GM18505 (cell line): ENCODE measurements around the gene AP2A1.

Experiments
- ATAC-seq: cut with Tn5 transposase; IDR thresholded peaks from one replicate; pipeline ENCODE4 v1.9.1; 2021; ENCODE audit not compliant: unreplicated experiment
- POLR2A ChIP-seq: IDR thresholded peaks from 4 replicates; pipeline ENCODE4 v1.6.1; 2011; ENCODE audit warnings: borderline replicate concordance; ENCODE audit not compliant: insufficient read depth, insufficient read length; ENCODE audit errors: extremely low read depth

AP2A1 gene

DNA sequence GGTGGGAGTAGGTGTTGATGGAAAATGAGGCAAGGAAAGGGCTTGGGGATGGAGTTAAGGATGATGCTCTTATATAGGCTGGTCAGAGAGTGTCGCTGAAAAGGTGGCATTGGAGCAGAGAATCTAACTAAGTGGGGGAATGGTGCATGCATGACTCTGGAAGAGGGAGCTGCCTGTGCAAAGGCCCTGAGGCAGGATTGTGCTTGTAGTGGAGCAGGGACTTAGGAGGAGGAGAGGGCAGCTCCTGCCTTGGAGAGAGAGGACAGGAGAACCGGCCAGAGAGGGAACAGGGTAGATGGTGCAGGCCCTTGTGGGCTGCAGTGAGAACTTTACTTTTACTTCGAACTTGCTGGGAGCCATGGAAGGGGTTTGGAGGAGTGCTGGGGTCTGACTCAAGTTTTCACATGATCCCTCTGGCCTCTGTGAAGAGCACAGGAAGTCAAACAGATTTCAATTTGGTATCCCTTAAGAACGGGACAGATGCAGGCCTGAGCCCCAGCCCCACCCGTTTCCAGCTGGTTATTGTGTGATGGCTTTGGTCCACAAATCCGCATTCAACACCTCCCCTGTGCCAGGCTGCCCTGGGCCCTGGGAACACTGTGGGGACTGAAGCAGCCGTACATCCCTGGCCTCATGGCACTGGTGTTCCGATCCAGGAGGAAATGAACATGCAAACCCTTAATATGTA, 7.0 kb downstream of the AP2A1 start:
- ATAC-seq: no peak
- no peak for TF ChIP-seq POLR2A

DNA sequence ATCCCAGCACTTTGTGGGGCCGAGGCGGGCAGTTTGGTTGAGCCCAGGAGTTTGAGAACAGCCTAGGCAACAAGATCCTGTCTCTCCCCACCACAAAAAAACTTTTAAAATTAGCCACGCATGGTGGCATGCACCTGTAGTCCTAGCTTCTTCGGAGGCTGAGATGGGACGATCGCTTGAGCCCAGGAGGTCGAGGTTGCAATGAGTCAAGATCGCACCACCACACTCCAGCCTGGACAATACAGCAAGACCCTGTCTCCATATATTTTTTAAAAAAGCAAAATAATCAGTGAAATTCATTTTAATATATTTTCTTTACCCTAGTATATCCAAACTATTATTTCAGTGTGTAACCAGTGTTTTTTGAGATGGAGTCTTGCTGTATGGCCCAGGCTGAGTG, 8.2 kb downstream of the AP2A1 start:
- no peak for ATAC-seq
- TF ChIP-seq POLR2A: no peak

DNA sequence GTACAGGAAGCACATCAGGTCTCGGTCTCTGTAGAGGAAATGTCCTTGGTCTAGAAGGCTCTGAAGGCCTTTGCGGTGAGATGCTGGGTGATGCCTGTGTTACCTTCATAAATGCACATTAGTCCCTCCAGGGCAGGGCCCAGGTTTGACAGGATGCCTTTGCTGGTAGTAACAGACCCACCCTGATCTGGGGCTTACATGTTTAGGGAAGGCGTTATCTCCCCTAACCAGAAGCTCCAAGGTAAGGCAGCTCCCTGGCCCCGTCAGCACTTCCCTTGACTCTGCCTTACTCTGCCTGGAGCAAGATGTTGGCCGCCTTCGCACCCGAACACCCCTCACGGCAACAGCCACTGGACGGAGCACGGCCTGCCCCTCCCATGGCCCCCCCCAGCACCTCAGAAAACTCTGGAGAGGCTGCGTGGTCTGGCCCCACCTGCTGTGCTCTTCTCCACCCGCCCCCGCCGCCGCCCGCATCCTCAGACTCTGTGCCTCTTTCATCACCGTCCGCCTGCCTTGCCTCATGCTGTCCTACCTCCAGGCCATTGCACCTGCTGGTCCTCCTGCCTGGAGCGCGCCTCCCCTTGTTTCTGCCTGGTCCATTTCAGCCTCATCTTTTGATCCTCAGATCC, 9.1 kb downstream of the AP2A1 start:
- TF ChIP-seq POLR2A: no peak
- no peak for ATAC-seq

DNA sequence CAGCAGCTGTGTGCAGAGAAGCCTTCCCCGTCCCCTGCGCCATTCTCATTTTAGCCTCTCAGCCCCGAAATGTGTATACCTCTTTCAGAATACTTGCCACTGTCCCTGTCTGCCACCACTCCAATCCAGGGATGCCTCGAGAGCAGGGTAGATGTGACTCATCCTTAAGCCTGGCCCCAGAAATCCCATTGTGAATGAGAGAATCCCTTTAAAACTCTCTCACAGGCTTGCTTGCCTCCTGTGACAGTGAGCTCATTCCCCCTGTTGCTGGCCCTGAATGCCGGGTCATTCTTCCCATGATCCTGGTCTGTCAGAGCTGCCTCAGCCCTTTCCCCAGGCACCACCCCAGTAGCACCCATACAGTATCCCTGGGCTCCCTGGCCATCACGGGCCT, 9.6 kb downstream of the AP2A1 start:
- no peak for TF ChIP-seq POLR2A
- ATAC-seq: no peak

DNA sequence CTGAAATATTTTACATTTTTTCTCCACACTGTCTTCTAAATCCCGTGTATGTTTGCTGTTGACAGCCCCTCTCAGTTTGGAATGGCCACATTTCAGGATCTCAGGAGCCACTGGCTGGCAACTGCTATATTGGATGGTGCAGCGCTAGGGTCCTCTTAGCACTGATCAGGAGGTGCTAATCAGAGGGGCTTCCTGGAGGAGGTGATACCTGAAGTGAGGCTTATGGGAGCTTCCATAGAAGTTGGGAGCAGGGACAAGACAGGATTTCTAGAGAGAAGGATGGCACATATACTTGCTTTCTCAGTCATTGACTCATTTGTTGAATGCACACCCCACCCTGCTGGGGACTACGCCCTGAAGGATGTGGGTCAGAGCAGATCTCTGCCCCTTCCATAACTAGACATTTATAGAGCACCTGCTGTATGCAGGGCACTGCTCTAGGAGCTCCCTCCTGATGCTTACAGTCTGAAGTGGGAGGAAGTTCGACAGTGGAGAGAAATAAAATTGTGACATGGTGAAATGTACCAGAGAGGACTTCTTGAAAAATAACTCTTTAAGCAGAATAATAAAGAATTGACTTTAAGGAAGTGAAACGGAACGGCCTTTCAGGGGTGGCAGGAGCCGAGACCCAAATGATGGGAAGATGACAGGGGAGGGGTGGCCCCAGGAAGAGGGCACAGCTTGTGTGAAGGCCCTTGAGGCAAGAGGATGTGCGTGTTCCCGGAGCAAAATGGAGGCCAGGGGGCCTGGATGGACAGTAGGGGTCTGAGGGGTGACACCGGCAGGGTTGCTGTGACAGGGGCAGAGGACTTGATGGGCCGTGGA, 13.1 kb downstream of the AP2A1 start:
- TF ChIP-seq POLR2A: no peak
- no peak for ATAC-seq

DNA sequence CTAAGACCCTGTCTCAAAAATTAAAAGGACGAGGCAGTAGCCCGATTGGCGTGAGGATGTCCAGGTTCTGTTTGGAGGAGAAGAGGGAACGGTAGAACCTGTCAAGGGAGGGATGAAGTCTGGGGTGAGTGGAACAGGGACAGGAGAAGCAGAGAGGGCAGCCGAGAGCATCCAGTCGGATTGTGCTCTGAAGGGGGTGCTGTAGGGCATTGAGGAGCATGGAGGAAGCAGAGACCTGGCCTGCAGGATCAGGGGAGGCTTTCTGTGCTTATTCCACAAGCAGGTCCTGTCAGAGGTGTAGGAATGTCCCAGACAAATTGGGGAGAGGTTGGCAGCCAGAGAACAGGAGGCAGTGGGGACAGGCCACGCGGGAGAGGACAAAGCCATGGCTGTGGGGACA, 14.1 kb downstream of the AP2A1 start:
- TF ChIP-seq POLR2A: no peak
- ATAC-seq: no peak

DNA sequence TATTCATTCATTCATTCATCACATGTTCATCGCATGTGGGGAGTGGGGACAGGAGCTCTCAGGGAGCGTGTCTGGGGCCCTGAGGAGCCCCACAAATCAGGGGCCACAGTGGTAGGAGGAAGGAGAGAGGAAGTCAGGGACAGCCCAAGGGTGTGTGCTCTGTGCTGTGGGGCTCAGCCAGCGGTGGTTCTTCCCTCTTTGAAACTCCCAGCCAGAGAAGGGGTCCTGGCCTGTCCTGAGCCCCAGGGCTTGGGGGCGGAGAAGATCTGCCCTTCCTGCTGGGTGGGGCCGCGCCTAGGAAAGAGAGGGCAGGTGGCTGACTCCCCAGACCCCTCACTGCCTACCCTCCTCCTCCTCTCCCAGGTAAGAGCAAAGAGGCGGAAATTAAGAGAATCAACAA, 14.6 kb downstream of the AP2A1 start:
- ATAC-seq: no peak
- no peak for TF ChIP-seq POLR2A

DNA sequence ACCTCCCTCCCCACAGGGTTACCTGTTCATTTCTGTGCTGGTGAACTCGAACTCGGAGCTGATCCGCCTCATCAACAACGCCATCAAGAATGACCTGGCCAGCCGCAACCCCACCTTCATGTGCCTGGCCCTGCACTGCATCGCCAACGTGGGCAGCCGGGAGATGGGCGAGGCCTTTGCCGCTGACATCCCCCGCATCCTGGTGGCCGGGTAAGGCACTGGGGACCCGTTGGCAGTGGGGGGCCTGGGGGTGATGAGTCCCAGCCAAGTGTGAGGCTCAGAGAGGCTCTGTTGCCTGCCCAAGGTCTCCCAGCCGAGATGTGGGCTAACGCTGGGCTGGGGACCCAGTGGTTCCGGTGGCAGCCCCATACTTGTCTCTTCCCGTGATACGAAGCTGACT, 15.7 kb downstream of the AP2A1 start:
- TF ChIP-seq POLR2A: no peak
- no peak for ATAC-seq

DNA sequence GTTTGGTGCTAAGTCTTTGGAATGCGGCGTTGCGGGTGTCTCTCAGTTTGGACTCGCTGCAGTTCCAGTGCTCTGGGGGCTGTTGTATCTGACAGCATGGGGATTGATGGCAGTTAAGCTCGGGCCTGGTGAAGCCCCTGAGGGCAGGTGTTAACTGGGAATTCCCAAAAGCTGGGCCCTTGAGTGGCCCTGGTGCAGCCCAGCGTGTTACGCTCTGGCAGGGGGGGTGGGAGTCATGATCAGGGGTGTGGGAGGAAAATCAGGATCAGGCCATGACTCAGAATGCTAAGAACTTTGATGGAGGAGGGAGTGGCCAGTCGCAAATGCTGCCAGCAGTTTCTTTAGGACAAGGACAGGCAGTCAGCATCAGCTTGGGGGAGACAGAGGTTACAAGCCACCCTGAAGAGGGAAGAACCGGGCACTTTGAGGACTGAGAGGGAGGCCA, 19.6 kb downstream of the AP2A1 start:
- ATAC-seq: no peak
- TF ChIP-seq POLR2A: no peak

DNA sequence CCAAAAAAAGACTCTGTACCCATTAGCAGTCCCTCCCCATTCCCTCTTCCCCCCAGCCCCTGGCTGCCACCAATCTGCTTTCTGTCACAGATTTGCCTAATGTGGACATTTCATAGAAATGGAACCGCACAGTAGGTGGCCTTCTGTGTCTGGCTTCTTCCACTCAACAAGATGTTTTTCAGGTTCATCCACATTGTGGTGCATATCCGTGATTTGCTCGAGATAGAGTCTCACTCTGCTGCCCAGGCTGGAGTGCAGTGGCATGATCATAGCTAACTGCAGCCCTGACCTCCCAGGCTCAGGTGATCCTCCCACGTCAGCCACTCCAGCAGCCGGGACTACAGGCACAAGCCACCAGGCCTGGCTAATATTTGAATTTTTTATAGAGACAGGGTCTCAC, 20.9 kb downstream of the AP2A1 start:
- ATAC-seq: no peak

DNA sequence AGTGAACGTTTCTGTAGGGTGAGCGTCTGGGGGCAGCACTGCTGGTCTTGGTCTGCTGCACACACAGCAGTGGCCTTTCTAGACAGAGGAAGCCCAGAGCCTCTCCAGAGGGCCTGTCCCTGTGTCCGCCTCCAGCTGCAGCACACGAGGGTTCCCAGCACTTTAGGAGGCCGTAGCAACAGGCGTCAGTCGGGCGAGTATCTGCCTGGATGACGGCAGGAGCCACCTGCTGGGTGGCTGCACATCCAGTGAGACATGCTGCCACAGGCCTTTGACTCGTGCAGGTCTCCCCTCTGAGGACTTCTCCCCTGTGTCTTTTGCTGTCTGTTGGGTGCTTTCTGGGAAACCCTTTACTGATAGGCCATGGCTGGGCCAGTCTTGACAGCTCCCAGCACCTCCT, 22.1 kb downstream of the AP2A1 start:
- no peak for TF ChIP-seq POLR2A
- no peak for ATAC-seq

More for the DNA sequence above, 20.9 kb downstream of the AP2A1 start:
- TF ChIP-seq POLR2A: no peak

DNA sequence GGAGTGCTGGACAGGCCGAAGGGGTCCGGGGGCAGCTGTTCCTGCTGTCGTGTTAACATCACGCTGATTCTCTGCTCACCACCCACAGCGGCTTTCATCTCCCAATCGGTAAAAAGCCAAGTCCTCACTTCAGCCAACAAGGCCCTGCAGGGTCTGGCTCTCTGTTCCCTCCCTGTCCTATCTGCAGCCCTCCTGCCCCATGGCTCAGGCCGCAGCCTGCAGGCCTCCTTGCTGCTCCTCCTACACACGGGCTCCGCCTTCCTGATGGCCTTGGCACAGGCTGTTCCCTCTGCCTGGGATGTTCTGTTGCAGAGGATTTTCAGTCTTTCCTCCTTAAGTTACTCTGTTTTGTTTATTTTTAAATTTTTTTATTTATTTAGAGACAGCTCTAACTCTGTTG, 24.1 kb downstream of the AP2A1 start:
- no peak for ATAC-seq
- no peak for TF ChIP-seq POLR2A

DNA sequence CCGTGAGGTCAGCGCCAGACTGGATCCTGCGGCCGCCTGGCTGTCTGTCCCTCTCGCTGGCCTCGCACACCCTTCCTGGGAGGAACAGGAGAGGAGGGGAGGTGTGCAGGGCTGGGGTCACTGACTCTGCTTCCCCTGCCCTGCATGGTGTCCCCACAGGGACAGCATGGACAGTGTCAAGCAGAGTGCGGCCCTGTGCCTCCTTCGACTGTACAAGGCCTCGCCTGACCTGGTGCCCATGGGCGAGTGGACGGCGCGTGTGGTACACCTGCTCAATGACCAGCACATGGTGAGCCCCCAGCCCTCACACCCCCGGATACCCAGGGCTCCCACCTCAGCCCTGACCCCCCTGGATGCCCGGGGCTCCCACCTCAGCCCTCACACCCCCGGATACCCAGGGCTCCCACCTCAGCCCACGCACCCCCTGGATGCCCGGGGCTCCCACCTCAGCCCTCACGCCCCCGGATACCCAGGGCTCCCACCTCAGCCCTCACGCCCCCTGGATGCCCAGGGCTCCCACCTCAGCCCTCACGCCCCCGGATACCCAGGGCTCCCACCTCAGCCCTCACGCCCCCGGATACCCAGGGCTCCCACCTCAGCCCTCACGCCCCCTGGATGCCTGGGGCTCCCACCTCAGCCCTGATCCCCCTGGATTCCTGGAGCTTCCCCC, 25.1 kb downstream of the AP2A1 start:
- no peak for TF ChIP-seq POLR2A
- no peak for ATAC-seq
